WTC11 (cell line): ENCODE measurements around the gene KRT79. TPM values are rescaled to one million over a fixed set of nuclear protein-coding genes. Genes with fewer than 3 reads are reported as not detected.

Source experiments
- ATAC-seq: fragments of 200-7000 bp; cut with Tn5 transposase; 2 replicates; pipeline ENCODE4 v1.10.0; 2021; ENCODE audit warnings: mild to moderate bottlenecking, moderate library complexity
- CTCF ChIA-PET: fragments of 300-600 bp; sonication (Branson Sonifier 250); formaldehyde crosslinking; loops from one replicate; lab custom pipeline; 2021; ENCODE audit warnings: antibody characterized with exemption; lab: Charles Lee
- POLR2A ChIA-PET: fragments of 350-600 bp; sonication (Branson Sonifier 250); formaldehyde crosslinking; loops from one replicate; lab custom pipeline; 2021; ENCODE audit warnings: antibody characterized with exemption; lab: Charles Lee
- DNase-seq: peaks from one replicate; pipeline ENCODE4 v3.0.0; 2021; ENCODE audit warnings: low spot score
- H3K27ac Mint-ChIP-seq: 2 replicates; pipeline ENCODE4 v1.8.0; 2021; ENCODE audit warnings: mixed read lengths
- H3K27me3 Mint-ChIP-seq: 2 replicates; pipeline ENCODE4 v1.8.0; 2021; ENCODE audit warnings: low read depth, mild to moderate bottlenecking, moderate library complexity, mixed read lengths
- H3K36me3 Mint-ChIP-seq: 2 replicates; pipeline ENCODE4 v1.8.0; 2021; ENCODE audit warnings: mixed read lengths
- H3K4me1 Mint-ChIP-seq: 2 replicates; pipeline ENCODE4 v1.8.0; 2022; ENCODE audit warnings: mixed read lengths
- H3K4me3 Mint-ChIP-seq: 2 replicates; pipeline ENCODE4 v1.8.0; 2021; ENCODE audit warnings: mild to moderate bottlenecking, moderate library complexity, mixed read lengths
- H3K9me3 Mint-ChIP-seq: 2 replicates; pipeline ENCODE4 v1.8.0; 2021; ENCODE audit warnings: mixed read lengths
- CREM ChIP-seq: sonication (generic); formaldehyde crosslinking; IDR thresholded peaks from 2 replicates; pipeline ENCODE4 v1.8.1; 2022; ENCODE audit warnings: mild to moderate bottlenecking, missing genetic modification reagents, moderate library complexity
- FOXJ3 ChIP-seq: sonication (generic); formaldehyde crosslinking; IDR thresholded peaks from 2 replicates; pipeline ENCODE4 v1.9.0; 2021; ENCODE audit warnings: missing genetic modification reagents, mild to moderate bottlenecking, borderline replicate concordance
- GABPB1 ChIP-seq: sonication (generic); formaldehyde crosslinking; IDR thresholded peaks from 2 replicates; pipeline ENCODE4 v1.8.1; 2023; ENCODE audit warnings: mild to moderate bottlenecking, missing genetic modification reagents
- HMGA2 ChIP-seq: fragments of 250-450 bp; sonication (Bioruptor Pico); IDR thresholded peaks from 2 replicates; pipeline ENCODE4 v1.4.0; 2021; ENCODE audit warnings: mild to moderate bottlenecking, moderate library complexity
- MXD4 ChIP-seq: fragments of 250-450 bp; sonication (Bioruptor Pico); IDR thresholded peaks from 2 replicates; pipeline ENCODE4 v1.8.0; 2021; ENCODE audit warnings: mild to moderate bottlenecking, moderate library complexity, borderline replicate concordance
- MYBL2 ChIP-seq: sonication (generic); formaldehyde crosslinking; IDR thresholded peaks from 2 replicates; pipeline ENCODE4 v1.8.1; 2023; ENCODE audit warnings: mild to moderate bottlenecking, moderate library complexity, missing genetic modification reagents
- NFE2L1 ChIP-seq: sonication (generic); formaldehyde crosslinking; IDR thresholded peaks from 2 replicates; pipeline ENCODE4 v1.8.1; 2023; ENCODE audit warnings: missing genetic modification reagents
- NR2C2 ChIP-seq: sonication (generic); formaldehyde crosslinking; IDR thresholded peaks from 2 replicates; pipeline ENCODE4 v1.8.0; 2022; ENCODE audit warnings: mild to moderate bottlenecking, missing genetic modification reagents
- TCF7 ChIP-seq: sonication (generic); formaldehyde crosslinking; IDR thresholded peaks from 2 replicates; pipeline ENCODE4 v1.8.0; 2022; ENCODE audit warnings: mild to moderate bottlenecking, low read depth, missing genetic modification reagents, moderate library complexity
- ZNF232 ChIP-seq: sonication (generic); formaldehyde crosslinking; IDR thresholded peaks from 2 replicates; pipeline ENCODE4 v1.8.0; 2022; ENCODE audit warnings: mild to moderate bottlenecking, missing genetic modification reagents
- ZNF671 ChIP-seq: fragments of 250-450 bp; sonication (Bioruptor Pico); IDR thresholded peaks from 2 replicates; pipeline ENCODE4 v1.8.0; 2021; ENCODE audit warnings: mild to moderate bottlenecking
- total RNA-seq: library from RNA; stranded (reverse); gene quantifications from 3 replicates; pipeline ENCODE4 v1.2.3, GENCODE V29; 2021
- TF ChIP-seq, protein P1 (sequence below): fragments of 250-450 bp; sonication (Bioruptor Pico); IDR thresholded peaks from 2 replicates; pipeline ENCODE4 v2.1.2; 2022; ENCODE audit warnings: mild to moderate bottlenecking, moderate library complexity
- TF ChIP-seq, protein P2 (sequence below): sonication (generic); formaldehyde crosslinking; IDR thresholded peaks from 2 replicates; pipeline ENCODE4 v1.8.1; 2022; ENCODE audit warnings: low read depth, mild to moderate bottlenecking, moderate library complexity, missing genetic modification reagents, borderline replicate concordance
- TF ChIP-seq, protein P3 (sequence below): sonication (generic); formaldehyde crosslinking; IDR thresholded peaks from 2 replicates; pipeline ENCODE4 v1.8.0; 2022; ENCODE audit warnings: missing genetic modification reagents
- TF ChIP-seq, protein P4 (sequence below): sonication (generic); formaldehyde crosslinking; IDR thresholded peaks from 2 replicates; pipeline ENCODE4 v1.8.1; 2022; ENCODE audit warnings: missing genetic modification reagents, borderline replicate concordance
- TF ChIP-seq, protein P5 (sequence below): sonication (generic); formaldehyde crosslinking; conservative IDR thresholded peaks from 2 replicates; pipeline ENCODE4 v1.8.1; 2022; ENCODE audit warnings: mild to moderate bottlenecking, missing genetic modification reagents
- TF ChIP-seq, protein P6 (sequence below): sonication (generic); formaldehyde crosslinking; IDR thresholded peaks from 2 replicates; pipeline ENCODE4 v1.8.1; 2022; ENCODE audit warnings: low read depth, missing genetic modification reagents, borderline replicate concordance
- TF ChIP-seq, protein P7 (sequence below): sonication (generic); formaldehyde crosslinking; IDR thresholded peaks from 2 replicates; pipeline ENCODE4 v1.8.0; 2023; ENCODE audit warnings: missing genetic modification reagents
- TF ChIP-seq, protein P8 (sequence below): sonication (generic); formaldehyde crosslinking; IDR thresholded peaks from 2 replicates; pipeline ENCODE4 v1.8.1; 2022; ENCODE audit warnings: mild to moderate bottlenecking, moderate library complexity, missing genetic modification reagents
- TF ChIP-seq, protein P9 (sequence below): fragments of 250-450 bp; sonication (Bioruptor Pico); IDR thresholded peaks from 2 replicates; pipeline ENCODE4 v1.8.0; 2021; ENCODE audit warnings: mild to moderate bottlenecking

Gene KRT79
- total RNA-seq, 1 experiment from 2014 or later, result not detected

DNA sequence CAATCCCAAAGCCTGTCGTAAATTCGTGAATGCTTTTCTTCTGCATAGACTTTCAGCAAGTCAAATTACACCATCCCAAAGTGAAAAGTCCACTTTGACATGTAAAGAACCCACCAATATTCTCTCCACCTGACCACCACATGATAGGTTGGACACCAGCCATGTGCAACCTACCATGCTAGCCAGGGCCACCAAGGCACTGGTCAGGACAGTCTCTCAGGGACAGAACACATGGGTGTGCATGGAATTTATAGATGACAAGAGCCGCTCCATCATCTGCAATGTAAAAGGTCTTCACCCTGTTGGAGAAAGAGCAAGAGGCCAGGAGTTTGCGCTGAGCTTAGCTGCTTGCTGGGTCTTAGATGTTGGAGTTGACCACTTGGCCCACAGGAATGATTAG is 51.6 kb downstream of the KRT79 start:
- Mint-ChIP-seq H3K4me3 (no peak overlapping the region), H3K4me1 (no peaks in the 10 kb centered on the region), H3K9me3 (peaks cover 4% of the 10 kb centered on the region), H3K27ac (no peak overlapping the region), H3K27me3 (peaks cover 3% of the 10 kb centered on the region; the same call in 1 of the 2 replicates), H3K36me3 (no peaks in the 10 kb centered on the region)
- no peak for ATAC-seq
- DNase-seq, result no peak
- ChIA-PET POLR2A (interaction anchor here (0.7 kb wide), 1 partner anchor 39 kb away, joined by 8 read pairs; no protein-coding TSS in a partner anchor), CTCF (no interaction called here)
- TF ChIP-seq HMGA2 (CRISPR knock-in tag), result no peak
- TF ChIP-seq, protein P1, sequence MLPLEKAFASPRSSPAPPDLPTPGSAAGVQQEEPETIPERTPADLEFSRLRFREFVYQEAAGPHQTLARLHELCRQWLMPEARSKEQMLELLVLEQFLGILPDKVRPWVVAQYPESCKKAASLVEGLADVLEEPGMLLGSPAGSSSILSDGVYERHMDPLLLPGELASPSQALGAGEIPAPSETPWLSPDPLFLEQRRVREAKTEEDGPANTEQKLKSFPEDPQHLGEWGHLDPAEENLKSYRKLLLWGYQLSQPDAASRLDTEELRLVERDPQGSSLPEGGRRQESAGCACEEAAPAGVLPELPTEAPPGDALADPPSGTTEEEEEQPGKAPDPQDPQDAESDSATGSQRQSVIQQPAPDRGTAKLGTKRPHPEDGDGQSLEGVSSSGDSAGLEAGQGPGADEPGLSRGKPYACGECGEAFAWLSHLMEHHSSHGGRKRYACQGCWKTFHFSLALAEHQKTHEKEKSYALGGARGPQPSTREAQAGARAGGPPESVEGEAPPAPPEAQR, result no peak
- TF ChIP-seq ZNF232, result no peak
- TF ChIP-seq NR2C2 (CRISPR knock-in tag), result no peak
- TF ChIP-seq ZNF671 (CRISPR knock-in tag), result no peak
- TF ChIP-seq CREM (CRISPR knock-in tag), result no peak
- TF ChIP-seq, protein P2, sequence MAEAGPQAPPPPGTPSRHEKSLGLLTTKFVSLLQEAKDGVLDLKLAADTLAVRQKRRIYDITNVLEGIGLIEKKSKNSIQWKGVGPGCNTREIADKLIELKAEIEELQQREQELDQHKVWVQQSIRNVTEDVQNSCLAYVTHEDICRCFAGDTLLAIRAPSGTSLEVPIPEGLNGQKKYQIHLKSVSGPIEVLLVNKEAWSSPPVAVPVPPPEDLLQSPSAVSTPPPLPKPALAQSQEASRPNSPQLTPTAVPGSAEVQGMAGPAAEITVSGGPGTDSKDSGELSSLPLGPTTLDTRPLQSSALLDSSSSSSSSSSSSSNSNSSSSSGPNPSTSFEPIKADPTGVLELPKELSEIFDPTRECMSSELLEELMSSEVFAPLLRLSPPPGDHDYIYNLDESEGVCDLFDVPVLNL (CRISPR knock-in tag), result no peak
- no peak for TF ChIP-seq MXD4 (CRISPR knock-in tag)
- TF ChIP-seq, all 79 proteins: peak for 0

DNA sequence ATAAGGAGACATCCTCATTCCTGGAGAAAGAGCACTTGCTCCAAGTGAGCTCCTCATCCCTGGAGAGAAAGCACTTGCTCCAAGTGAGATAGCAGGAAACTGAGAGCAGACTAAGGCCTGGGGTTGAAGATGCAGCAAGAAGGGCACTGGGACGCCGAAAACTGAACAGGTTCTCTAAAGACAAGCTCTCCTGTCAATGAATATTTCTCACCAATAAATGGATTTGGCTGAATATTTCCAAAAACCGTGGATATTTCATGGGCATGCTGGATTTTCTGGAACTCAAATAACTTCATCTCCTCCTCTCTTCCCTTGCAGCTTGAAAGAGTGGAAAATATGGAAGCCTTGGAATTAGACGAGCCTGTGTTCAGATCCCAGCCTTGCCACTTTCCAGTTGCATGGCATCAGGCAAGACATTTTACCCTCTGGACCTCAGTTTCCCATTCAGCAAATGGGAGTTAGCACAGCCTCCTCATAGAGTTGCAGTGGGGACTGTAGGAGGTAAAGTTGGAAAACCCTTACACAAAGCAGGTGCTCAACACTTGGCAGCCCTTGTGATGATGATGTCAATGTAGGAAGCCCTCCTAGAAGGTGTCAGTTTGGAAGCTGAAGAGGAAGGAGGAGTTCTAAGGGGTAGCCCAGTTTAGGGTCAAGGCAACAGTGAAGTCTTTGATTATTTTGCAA is 52.6 kb downstream of the KRT79 start:
- no peaks in the 10 kb centered on the region for H3K36me3 Mint-ChIP-seq
- H3K4me1 Mint-ChIP-seq, result no peaks in the 10 kb centered on the region
- no peak for ATAC-seq
- H3K4me3 Mint-ChIP-seq, result no peak overlapping the region
- POLR2A ChIA-PET, result no interaction called here
- TF ChIP-seq, protein P3, sequence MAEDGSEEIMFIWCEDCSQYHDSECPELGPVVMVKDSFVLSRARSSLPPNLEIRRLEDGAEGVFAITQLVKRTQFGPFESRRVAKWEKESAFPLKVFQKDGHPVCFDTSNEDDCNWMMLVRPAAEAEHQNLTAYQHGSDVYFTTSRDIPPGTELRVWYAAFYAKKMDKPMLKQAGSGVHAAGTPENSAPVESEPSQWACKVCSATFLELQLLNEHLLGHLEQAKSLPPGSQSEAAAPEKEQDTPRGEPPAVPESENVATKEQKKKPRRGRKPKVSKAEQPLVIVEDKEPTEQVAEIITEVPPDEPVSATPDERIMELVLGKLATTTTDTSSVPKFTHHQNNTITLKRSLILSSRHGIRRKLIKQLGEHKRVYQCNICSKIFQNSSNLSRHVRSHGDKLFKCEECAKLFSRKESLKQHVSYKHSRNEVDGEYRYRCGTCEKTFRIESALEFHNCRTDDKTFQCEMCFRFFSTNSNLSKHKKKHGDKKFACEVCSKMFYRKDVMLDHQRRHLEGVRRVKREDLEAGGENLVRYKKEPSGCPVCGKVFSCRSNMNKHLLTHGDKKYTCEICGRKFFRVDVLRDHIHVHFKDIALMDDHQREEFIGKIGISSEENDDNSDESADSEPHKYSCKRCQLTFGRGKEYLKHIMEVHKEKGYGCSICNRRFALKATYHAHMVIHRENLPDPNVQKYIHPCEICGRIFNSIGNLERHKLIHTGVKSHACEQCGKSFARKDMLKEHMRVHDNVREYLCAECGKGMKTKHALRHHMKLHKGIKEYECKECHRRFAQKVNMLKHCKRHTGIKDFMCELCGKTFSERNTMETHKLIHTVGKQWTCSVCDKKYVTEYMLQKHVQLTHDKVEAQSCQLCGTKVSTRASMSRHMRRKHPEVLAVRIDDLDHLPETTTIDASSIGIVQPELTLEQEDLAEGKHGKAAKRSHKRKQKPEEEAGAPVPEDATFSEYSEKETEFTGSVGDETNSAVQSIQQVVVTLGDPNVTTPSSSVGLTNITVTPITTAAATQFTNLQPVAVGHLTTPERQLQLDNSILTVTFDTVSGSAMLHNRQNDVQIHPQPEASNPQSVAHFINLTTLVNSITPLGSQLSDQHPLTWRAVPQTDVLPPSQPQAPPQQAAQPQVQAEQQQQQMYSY, result no peak
- TF ChIP-seq NFE2L1 (CRISPR knock-in tag) (no peak), GABPB1 (CRISPR knock-in tag) (no peak), MXD4 (CRISPR knock-in tag) (no peak), ZNF232 (no peak), MYBL2 (CRISPR knock-in tag) (no peak), TCF7 (no peak), FOXJ3 (CRISPR knock-in tag) (no peak)
- TF ChIP-seq, protein P4, sequence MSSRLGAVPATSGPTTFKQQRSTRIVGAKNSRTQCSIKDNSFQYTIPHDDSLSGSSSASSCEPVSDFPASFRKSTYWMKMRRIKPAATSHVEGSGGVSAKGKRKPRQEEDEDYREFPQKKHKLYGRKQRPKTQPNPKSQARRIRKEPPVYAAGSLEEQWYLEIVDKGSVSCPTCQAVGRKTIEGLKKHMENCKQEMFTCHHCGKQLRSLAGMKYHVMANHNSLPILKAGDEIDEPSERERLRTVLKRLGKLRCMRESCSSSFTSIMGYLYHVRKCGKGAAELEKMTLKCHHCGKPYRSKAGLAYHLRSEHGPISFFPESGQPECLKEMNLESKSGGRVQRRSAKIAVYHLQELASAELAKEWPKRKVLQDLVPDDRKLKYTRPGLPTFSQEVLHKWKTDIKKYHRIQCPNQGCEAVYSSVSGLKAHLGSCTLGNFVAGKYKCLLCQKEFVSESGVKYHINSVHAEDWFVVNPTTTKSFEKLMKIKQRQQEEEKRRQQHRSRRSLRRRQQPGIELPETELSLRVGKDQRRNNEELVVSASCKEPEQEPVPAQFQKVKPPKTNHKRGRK (CRISPR knock-in tag), result no peak
- TF ChIP-seq, protein P5, sequence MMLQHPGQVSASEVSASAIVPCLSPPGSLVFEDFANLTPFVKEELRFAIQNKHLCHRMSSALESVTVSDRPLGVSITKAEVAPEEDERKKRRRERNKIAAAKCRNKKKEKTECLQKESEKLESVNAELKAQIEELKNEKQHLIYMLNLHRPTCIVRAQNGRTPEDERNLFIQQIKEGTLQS, result no peak
- TF ChIP-seq, protein P6, sequence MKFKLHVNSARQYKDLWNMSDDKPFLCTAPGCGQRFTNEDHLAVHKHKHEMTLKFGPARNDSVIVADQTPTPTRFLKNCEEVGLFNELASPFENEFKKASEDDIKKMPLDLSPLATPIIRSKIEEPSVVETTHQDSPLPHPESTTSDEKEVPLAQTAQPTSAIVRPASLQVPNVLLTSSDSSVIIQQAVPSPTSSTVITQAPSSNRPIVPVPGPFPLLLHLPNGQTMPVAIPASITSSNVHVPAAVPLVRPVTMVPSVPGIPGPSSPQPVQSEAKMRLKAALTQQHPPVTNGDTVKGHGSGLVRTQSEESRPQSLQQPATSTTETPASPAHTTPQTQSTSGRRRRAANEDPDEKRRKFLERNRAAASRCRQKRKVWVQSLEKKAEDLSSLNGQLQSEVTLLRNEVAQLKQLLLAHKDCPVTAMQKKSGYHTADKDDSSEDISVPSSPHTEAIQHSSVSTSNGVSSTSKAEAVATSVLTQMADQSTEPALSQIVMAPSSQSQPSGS (CRISPR knock-in tag), result no peak
- TF ChIP-seq, protein P7, sequence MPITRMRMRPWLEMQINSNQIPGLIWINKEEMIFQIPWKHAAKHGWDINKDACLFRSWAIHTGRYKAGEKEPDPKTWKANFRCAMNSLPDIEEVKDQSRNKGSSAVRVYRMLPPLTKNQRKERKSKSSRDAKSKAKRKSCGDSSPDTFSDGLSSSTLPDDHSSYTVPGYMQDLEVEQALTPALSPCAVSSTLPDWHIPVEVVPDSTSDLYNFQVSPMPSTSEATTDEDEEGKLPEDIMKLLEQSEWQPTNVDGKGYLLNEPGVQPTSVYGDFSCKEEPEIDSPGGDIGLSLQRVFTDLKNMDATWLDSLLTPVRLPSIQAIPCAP (CRISPR knock-in tag), result no peak
- TF ChIP-seq, protein P8, sequence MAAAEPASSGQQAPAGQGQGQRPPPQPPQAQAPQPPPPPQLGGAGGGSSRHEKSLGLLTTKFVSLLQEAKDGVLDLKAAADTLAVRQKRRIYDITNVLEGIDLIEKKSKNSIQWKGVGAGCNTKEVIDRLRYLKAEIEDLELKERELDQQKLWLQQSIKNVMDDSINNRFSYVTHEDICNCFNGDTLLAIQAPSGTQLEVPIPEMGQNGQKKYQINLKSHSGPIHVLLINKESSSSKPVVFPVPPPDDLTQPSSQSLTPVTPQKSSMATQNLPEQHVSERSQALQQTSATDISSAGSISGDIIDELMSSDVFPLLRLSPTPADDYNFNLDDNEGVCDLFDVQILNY (CRISPR knock-in tag), result no peak
- TF ChIP-seq, protein P9, sequence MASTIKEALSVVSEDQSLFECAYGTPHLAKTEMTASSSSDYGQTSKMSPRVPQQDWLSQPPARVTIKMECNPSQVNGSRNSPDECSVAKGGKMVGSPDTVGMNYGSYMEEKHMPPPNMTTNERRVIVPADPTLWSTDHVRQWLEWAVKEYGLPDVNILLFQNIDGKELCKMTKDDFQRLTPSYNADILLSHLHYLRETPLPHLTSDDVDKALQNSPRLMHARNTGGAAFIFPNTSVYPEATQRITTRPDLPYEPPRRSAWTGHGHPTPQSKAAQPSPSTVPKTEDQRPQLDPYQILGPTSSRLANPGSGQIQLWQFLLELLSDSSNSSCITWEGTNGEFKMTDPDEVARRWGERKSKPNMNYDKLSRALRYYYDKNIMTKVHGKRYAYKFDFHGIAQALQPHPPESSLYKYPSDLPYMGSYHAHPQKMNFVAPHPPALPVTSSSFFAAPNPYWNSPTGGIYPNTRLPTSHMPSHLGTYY (CRISPR knock-in tag), result no peak
- H3K9me3 Mint-ChIP-seq, result peaks cover 4% of the 10 kb centered on the region
- CTCF ChIA-PET, result interaction anchor here (1.2 to 1.5 kb wide), 2 partner anchors 89 to 98 kb away, joined by 3 to 4 read pairs; no protein-coding TSS in a partner anchor
- peaks cover 3% of the 10 kb centered on the region; the same call in 1 of the 2 replicates for H3K27me3 Mint-ChIP-seq
- DNase-seq, result no peak
- no peak overlapping the region for H3K27ac Mint-ChIP-seq
